ENCODE data around the gene MYLK. TPM values are rescaled to one million over a fixed set of nuclear protein-coding genes. Genes with fewer than 3 reads are reported as not detected.

MYLK gene
- total and polyA plus RNA-seq, 9 of the 15 experiments (the other 6 are each of a cell fraction or from before 2014, with no cell fraction given) = 0.11 to 0.53 (median 0.18) TPM; not detected in 2

DNA sequence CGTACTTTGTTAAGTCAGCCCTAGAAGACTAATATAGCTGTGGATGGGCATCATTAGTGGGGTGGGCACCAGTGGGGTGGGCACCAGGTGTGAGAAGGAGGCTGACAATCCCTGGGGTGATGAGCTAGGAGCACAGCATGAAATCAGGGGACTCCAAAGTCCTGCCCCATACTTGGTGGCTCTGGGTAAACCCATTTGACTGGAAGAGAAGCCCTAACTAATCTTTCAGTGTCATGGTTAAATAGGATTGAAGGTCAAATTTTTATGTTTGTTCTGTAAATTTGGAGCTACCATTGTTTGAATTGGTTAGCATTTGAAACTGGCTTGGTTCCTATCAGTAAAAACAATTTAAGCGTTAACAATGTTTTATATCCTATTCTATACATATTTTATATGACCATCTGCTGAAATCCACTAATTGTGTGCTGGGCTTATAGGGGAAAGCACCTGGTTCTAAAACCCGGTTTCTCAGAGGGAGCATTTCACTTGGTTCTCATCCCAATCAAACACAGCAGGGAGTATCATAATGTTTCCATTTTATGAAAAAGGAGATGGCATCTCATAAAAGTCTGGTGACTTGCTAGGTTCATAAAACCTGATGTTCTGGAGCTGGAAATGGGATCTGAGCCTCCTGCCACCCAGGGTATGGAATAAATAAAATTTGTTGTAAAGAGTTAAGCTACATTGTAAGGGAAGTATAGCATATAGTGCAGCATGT lies 211.5 kb downstream of the MYLK start:
- no peak for TF ChIP-seq PHF20 (IDR thresholded peaks at IDR 0.05; ENCODE audit: partially characterized antibody)
- TF ChIP-seq TOE1 (IDR thresholded peaks at IDR 0.05; ENCODE audit: borderline replicate concordance) = no peak
- no peak for TF ChIP-seq TOE1 (CRISPR knock-in tag; IDR thresholded peaks at IDR 0.05; ENCODE audit: borderline replicate concordance, low read depth)
- TF ChIP-seq, protein P1, sequence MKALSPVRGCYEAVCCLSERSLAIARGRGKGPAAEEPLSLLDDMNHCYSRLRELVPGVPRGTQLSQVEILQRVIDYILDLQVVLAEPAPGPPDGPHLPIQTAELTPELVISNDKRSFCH (CRISPR knock-in tag; IDR thresholded peaks at IDR 0.05) = no peak
- TF ChIP-seq, protein P1 (tag; IDR thresholded peaks at IDR 0.05) = no peak
- TF ChIP-seq, protein P2, sequence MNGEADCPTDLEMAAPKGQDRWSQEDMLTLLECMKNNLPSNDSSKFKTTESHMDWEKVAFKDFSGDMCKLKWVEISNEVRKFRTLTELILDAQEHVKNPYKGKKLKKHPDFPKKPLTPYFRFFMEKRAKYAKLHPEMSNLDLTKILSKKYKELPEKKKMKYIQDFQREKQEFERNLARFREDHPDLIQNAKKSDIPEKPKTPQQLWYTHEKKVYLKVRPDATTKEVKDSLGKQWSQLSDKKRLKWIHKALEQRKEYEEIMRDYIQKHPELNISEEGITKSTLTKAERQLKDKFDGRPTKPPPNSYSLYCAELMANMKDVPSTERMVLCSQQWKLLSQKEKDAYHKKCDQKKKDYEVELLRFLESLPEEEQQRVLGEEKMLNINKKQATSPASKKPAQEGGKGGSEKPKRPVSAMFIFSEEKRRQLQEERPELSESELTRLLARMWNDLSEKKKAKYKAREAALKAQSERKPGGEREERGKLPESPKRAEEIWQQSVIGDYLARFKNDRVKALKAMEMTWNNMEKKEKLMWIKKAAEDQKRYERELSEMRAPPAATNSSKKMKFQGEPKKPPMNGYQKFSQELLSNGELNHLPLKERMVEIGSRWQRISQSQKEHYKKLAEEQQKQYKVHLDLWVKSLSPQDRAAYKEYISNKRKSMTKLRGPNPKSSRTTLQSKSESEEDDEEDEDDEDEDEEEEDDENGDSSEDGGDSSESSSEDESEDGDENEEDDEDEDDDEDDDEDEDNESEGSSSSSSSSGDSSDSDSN (IDR thresholded peaks at IDR 0.05; ENCODE audit: borderline replicate concordance in 1 of 2, low read depth in 2 of 2, low read length in 2 of 2) = no peak
- TF ChIP-seq, protein P3, sequence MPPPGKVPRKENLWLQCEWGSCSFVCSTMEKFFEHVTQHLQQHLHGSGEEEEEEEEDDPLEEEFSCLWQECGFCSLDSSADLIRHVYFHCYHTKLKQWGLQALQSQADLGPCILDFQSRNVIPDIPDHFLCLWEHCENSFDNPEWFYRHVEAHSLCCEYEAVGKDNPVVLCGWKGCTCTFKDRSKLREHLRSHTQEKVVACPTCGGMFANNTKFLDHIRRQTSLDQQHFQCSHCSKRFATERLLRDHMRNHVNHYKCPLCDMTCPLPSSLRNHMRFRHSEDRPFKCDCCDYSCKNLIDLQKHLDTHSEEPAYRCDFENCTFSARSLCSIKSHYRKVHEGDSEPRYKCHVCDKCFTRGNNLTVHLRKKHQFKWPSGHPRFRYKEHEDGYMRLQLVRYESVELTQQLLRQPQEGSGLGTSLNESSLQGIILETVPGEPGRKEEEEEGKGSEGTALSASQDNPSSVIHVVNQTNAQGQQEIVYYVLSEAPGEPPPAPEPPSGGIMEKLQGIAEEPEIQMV (tag; conservative IDR thresholded peaks at IDR 0.05; ENCODE audit: low read depth) = no peak
- Histone ChIP-seq H3K27me3 (ENCODE audit: control insufficient read depth in 2 of 2, insufficient read depth in 2 of 2, low read length in 2 of 2) (peaks cover 2 to 11% of the 10 kb centered on the region in 2 experiments; a peak in 2 of 5 replicates), H3K4me1 (replicated peaks in 1 of 2; ENCODE audit: control insufficient read depth in 2 of 2, insufficient read depth in 2 of 2, low read length in 2 of 2) (no peaks in the 10 kb centered on the region), H3K4me3 (no peak overlapping the region), H3K36me3 (ENCODE audit: control insufficient read depth, insufficient read depth, low read length) (no peaks in the 10 kb centered on the region), H2AFZ (ENCODE audit: low read depth, low read length) (no peak overlapping the region), H4K20me1 (replicated peaks; ENCODE audit: control insufficient read depth, insufficient read depth, low read length) (no peaks in the 10 kb centered on the region), H3K9me1 (ENCODE audit: control insufficient read depth, insufficient read depth, low read length) (no peaks in the 10 kb centered on the region), H3K4me2 (ENCODE audit: insufficient read depth, low read length) (no peak overlapping the region), H3K9ac (ENCODE audit: insufficient read depth in 1 of 2, low read depth in 2 of 2, low read length in 2 of 2) (no peak overlapping the region), H3K79me2 (ENCODE audit: control insufficient read depth, insufficient read depth, low read length) (no peaks in the 10 kb centered on the region), H3K9me3 (replicated peaks; ENCODE audit: control insufficient read depth, insufficient read depth, low read depth, low read length) (no peaks in the 10 kb centered on the region), H3K27ac (ENCODE audit: extremely low read depth, low read depth, low read length) (no peak overlapping the region)
- in situ Hi-C loops (cut with MboI) (no loop called here), intact Hi-C loops (cut with micrococcal nuclease) (no loop called here)
- CTCF ChIA-PET (ENCODE audit: low intra/inter-chr PET ratio) = no interaction called here
- 0% methylated on average over 3 of the region's 3 CpGs for WGBS (ENCODE audit: insufficient coverage, low coverage, missing lambda C conversion rate)
- FAIRE-seq (no peak), ATAC-seq (no peak), DNase-seq (ENCODE audit: extremely low read depth in 1 of 4, low spot score in 3 of 4) (no peak)
- POLR2A ChIA-PET = no interaction called here
- BruUV-seq (replicated peaks) = no TSS peak

Data from K562 (cell line).